ENCODE measurements around the gene CARS2.

GRCh38 chr13:110620596-110620995 is 85.3 kb downstream of the CARS2 start:
- TF ChIP-seq ZBTB7A (IDR thresholded peaks at IDR 0.05; ENCODE audit: low read depth) (no peak), FOXM1 (IDR thresholded peaks at IDR 0.05; ENCODE audit: borderline replicate concordance, low read depth) (no peak), CEBPB (IDR thresholded peaks at IDR 0.05) (no peak), MAX (IDR thresholded peaks at IDR 0.05) (no peak), RAD21 (IDR thresholded peaks at IDR 0.05; ENCODE audit: low read depth) (no peak), USF1 (IDR thresholded peaks at IDR 0.05) (no peak)

All from Ishikawa (cell line).